Activated CD4-positive, CD25-positive, alpha-beta regulatory T cell (primary cell): ENCODE measurements around the gene SMG6.
A peak's percentile ranks its signal among the peaks of the same experiment; 100 is the strongest.

Source experiments
- DNase-seq, 4 experiments: peaks; one replicate each; lab custom pipeline; 2025; lab: John Stamatoyannopoulos, UW

The SMG6 gene

GRCh38 chr17:2049333-2050299, 254.0 kb downstream of the SMG6 start:
- peak; percentile 80 to 83 (median 82) for DNase-seq

- DNase-seq, result no peak
Measured at GRCh38 chr17:2048805-2049204, 254.8 kb downstream of the SMG6 start.

- no peak for DNase-seq
Measured at GRCh38 chr17:2047590-2047989, 256.0 kb downstream of the SMG6 start.

- no peak for DNase-seq
Measured at GRCh38 chr17:2044263-2044894, 259.2 kb downstream of the SMG6 start.

GRCh38 chr17:2043785-2044184, 259.8 kb downstream of the SMG6 start:
- no peak for DNase-seq

GRCh38 chr17:2042933-2043332, 260.7 kb downstream of the SMG6 start:
- DNase-seq, result no peak

- DNase-seq, result no peak
Measured at GRCh38 chr17:2042390-2042847, 261.2 kb downstream of the SMG6 start.

GRCh38 chr17:2041561-2042389, 261.8 kb downstream of the SMG6 start, which contains the start of gene OVCA2:
TSS of gene OVCA2 (plus strand) at chr17:2042022. CDS start at chr17:2042048, 26 bp downstream.
- peak; percentile 94 to 97 (median 96) for DNase-seq

GRCh38 chr17:2040942-2041560, 262.5 kb downstream of the SMG6 start:
- no peak for DNase-seq

GRCh38 chr17:2040219-2040827, 263.3 kb downstream of the SMG6 start:
- no peak for DNase-seq

GRCh38 chr17:2037155-2037554, 266.4 kb downstream of the SMG6 start:
- no peak for DNase-seq

GRCh38 chr17:2035541-2036488, 267.8 kb downstream of the SMG6 start:
- no peak for DNase-seq

GRCh38 chr17:2034806-2035540, 268.6 kb downstream of the SMG6 start:
- DNase-seq, result no peak

- no peak for DNase-seq
Measured at GRCh38 chr17:2034157-2034556, 269.4 kb downstream of the SMG6 start.

GRCh38 chr17:2033153-2033552, 270.4 kb downstream of the SMG6 start:
- DNase-seq, result no peak

GRCh38 chr17:2030779-2031163, 272.8 kb downstream of the SMG6 start:
- no peak for DNase-seq

- peak; percentile 63 to 74 (median 70) for DNase-seq
Measured at GRCh38 chr17:2029911-2030778, 273.4 kb downstream of the SMG6 start, which contains the start of gene DPH1. TSS of gene DPH1 (plus strand) at chr17:2030153. CDS start at chr17:2030170, 17 bp downstream.

- DNase-seq, result no peak
Measured at GRCh38 chr17:2028737-2029136, 274.8 kb downstream of the SMG6 start.
